Left lobe of liver (tissue), 2 donors: Measurements from ENCODE around the gene A2M. TPM values are rescaled to one million over a fixed set of nuclear protein-coding genes. Genes with fewer than 3 reads are reported as not detected.
A peak's percentile ranks its signal among the peaks of the same experiment; 100 is the strongest.
"Not testable (repeated sequence)": the region's sequence is repeated elsewhere in the genome, so short reads cannot be mapped to it uniquely, and the experiment has no call there.

Source experiments
- ATAC-seq: fragments of 200-7000 bp; cut with Tn5 transposase; one replicate; pipeline ENCODE4 v1.9.1; 2020; ENCODE audit warnings: mild to moderate bottlenecking, moderate library complexity
- DNase-seq: peaks from one replicate; pipeline ENCODE4 v3.0.0-alpha.2; 2020; ENCODE audit warnings: low spot score
- total RNA-seq: library from RNA; stranded (reverse); gene quantifications from one replicate; pipeline ENCODE4 v1.2.1, GENCODE V29; 2021
- donor health status: DM: no; HTN: no; CAD: no; lungs with moderate emphysema.
- donor health status: DM: no; HTN: yes; CAD: no.

Gene A2M
- 915 TPM for total RNA-seq

DNA sequence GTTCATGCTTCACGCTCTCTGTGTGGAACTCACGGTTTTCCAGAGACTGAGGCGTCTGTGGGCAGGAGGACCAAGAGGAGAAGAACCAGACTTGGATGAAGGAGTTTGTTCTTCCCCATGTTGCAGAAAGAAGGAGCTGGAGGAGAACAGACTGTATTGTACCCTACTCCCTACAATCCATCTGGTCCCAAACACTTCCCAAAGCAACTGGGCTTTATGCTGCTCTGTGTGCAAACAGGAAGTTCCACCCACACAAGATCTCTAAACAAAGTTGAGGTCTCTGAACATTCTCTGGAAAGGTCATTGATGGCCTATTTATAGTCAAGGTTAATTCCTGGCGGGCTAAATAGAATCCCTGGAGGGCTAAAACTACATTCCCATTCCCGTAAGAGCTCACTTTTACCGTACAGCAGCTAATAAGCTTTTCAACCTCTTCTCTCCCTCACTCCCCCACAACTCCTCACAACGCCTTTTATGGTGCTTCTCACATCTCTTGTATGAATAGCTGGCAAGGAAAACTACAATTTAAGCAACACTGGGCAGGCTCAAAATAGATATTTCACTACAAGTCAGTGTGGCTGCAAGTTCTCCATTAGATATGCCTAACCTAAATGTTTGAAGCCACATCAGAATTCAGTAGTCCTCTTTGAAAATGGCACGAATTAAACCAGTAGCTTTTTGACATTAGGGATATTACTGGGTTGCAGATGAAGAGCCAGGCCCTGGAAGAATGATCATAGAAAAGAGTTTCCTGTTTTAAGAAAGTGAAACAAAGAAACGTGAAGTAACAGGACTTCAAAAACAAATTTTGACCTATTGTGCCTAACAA lies at the start of gene A2M:
A2M (minus strand) TSS at position 189 of the 829 bp plus-strand sequence; CDS start at position 119, 70 bp downstream.
- peak; percentile 64 for DNase-seq
- ATAC-seq, result peak; percentile 78

DNA sequence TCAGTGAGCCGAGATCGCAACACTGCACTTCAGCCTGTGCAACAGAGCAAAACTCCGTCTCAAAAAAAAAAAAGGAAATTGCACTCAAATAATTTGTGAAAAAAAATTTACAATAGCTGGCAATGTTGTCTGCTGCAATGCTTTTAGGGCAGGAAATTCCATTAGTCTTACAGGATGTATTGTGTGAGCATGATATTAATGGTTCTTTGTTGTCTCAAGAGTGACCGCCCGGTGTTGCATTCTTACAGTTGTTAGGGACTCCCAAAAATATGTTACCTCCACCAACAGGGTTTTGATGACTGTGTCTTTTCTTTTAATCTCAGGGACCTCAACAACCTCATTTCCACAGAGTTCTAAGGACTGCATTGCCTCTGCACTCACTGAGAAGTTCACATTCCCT lies 47.7 kb upstream of the A2M start:
- peak; percentile 46 for ATAC-seq
- DNase-seq, result no peak

DNA sequence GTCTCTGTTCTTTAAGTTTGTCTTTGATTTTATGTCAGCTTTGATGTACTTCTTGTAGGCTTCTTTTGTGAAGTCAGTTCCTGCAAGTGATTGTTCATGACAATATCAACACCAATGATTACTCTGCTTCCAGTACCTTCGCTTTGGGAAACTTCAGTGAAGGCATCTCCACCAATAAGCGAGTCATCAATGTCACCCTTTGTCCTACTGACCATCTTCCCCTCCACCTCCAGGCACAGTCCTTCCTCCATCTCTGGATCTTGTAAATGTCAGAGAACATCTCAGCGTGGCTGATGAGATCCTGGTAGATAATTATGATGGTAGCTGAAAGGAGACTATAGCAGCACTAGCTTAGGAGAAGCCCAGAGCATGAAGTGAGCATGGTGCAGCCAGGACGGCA lies 40.4 kb upstream of the A2M start:
- ATAC-seq (no peak), DNase-seq (no peak)

DNA sequence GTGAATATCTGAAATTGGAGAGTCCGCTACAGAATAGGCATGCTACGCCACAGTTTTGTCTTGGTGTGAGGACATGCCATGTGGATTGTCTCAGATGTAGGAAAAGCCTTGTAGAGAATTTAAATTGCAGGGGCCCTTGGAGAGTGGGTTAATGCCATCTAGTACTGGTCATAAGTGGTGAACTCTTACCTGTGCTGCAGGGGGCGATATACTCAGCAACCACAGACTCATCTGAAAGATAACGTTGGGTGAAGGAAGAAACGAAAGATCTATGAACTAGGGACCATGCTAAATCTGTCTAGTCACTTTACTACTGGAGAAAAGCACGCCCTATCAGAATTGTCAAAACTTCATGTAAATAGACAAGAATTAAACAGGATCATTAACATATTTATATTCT lies 33.7 kb upstream of the A2M start:
- ATAC-seq (peak; percentile 14), DNase-seq (no peak)

DNA sequence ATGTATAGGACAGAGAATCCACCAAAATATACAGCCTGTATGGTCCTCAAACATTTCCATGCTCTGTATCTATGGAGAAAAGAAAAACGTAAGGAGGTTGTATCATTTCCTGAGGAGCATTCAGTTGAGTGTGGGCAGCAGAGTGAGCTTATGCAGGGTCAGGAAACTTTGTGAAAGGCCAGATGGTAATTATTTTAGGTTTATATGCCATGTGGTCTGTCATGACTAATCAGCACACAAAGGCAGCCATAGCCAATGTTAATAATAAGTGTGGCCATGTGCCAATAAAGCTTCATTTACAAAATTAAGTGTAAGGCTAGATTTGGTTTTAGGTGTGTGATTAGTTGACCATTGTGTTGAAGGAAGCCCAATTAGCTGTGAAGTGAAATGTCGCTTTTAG lies 33.2 kb upstream of the A2M start:
- DNase-seq (no peak), ATAC-seq (no peak)

DNA sequence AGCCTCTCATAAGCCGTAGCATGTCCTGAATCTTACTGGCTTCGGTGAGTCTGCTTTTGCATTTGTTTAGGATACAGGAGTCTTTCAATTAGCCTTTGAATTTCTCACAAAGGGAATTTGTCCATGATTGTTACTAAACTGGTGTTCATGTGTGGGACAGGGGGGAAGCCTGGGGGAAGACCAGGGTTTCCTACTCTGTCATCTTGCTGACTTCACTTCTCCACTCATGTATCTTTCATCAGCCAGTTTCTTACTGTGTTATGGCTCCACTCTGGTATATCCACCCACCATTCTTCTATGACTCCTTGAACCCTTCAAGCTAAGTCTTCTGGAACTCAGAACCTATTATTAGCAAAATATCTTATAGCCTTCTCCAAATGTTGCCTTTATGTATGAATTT lies 31.7 kb upstream of the A2M start:
- DNase-seq (no peak), ATAC-seq (no peak)

DNA sequence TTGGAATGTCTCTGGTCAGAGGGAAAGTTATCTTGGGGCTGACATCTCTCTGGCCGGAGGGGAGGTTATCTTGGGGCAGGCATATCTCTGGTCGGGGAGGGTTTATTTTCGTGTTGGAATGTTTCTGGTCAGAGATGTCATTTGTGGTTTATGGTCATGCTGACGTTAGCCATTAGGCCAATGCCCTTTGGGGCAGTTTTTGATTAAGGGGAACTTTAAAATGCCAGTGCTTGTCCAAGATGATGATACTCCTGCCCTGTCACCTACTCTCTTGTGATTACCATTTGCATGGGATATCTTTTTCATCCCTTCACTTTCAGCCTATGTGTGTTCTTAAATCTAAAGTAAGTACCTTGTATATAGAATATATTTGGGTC lies 29.0 kb upstream of the A2M start:
- DNase-seq, result no peak
- peak; percentile 23 for ATAC-seq

GRCh38 chr12:9143929-9144729 lies 28.4 kb upstream of the A2M start:
- DNase-seq, result peak; percentile 59
- ATAC-seq, result peak; percentile 88

- ATAC-seq, result no peak
- no peak for DNase-seq
These were observed 27.4 kb upstream of the A2M start for GRCh38 chr12:9143137-9143536.

DNA sequence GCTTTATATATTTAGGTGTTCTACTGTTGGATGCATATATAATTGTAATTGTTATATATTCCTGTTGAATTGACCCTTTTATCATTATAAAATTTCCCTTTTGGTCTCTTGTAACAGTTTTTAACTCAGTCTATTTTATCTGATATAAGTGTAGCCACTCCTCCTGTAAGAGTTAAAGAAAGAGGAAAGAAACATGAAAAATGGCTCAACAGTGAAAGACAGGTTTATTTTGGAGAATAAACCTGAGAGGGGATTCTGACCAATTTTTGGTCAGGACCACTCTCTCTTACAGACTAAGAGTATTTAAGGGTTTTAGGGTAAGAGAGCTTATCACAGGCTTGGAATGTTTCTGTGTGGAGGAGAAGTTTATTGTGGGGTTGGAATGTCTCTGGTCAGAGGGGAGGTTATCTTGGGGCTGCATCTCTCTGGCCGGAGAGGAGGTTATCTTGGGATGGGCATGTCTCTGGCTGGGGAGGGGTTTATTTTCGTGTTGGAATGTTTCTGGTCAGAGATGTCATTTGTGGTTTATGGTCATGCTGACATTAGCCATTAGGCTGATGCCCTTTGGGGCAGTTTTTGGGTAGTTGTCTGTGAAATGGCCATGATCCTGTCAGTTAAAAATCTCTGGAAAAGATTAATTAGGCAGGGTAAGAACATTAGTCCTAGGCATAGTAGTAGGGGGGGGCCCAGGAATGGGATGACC lies 24.0 kb upstream of the A2M start:
- ATAC-seq, DNase-seq: not testable (repeated sequence)

- DNase-seq (no peak), ATAC-seq (peak; percentile 4)
These were observed 20.2 kb upstream of the A2M start for GRCh38 chr12:9135903-9136310.

- peak; percentile 81 for ATAC-seq
- peak; percentile 63 for DNase-seq
These were observed 19.4 kb upstream of the A2M start for GRCh38 chr12:9134981-9135628.

DNA sequence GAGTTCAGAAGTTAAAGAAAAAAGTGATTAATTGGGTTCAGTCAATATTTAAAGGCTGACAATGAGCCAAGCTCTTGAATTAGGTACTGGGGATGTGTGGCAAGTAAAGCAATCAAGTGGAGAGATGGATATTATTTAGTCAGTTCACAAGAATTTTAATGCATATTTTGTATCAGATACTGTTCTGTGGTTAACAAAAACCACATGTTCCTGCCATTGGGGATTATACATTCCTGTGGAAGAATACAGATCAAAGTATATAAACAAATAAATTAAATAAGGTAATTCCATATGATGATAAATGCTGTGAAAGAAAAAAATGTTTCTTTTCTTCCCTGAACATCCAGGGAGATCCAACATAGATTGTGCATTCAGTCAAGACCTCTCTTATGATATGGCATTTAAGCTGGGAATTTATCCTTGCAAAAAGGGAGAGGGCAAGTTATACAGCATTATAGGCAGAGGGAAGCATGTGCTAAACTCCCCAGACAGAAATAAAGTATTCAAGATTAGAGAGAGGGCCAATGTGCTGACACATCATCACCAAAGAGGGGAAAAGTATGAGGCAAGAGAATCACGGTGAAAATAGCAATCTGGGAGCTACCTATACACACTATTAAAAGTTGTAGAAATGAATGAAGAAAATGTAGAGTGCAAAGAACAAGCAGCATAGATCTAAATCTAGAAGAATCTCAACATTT lies 17.6 kb upstream of the A2M start:
- ATAC-seq (no peak), DNase-seq (no peak)

- DNase-seq (no peak), ATAC-seq (peak; percentile 48)
These were observed 16.4 kb upstream of the A2M start for GRCh38 chr12:9132008-9132535.

DNA sequence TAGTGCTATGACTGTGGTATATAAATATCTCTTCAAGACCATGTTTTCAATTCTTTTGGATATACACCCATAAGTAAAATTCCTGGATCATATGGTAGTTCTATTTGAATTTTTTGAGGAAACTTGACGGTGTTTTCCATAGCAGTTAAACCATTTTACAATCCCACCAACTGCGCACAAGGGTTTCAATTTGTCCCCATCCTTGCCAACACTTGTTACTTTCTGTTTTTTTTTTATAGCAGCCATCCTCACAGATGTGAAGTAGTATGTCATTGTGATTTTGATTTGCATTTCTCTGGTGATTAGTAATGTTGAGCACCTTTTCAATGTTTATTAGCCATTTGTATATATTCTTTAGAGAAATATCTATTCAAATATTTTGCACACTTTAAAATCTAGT lies 14.5 kb upstream of the A2M start:
- ATAC-seq (no peak), DNase-seq (no peak)

DNA sequence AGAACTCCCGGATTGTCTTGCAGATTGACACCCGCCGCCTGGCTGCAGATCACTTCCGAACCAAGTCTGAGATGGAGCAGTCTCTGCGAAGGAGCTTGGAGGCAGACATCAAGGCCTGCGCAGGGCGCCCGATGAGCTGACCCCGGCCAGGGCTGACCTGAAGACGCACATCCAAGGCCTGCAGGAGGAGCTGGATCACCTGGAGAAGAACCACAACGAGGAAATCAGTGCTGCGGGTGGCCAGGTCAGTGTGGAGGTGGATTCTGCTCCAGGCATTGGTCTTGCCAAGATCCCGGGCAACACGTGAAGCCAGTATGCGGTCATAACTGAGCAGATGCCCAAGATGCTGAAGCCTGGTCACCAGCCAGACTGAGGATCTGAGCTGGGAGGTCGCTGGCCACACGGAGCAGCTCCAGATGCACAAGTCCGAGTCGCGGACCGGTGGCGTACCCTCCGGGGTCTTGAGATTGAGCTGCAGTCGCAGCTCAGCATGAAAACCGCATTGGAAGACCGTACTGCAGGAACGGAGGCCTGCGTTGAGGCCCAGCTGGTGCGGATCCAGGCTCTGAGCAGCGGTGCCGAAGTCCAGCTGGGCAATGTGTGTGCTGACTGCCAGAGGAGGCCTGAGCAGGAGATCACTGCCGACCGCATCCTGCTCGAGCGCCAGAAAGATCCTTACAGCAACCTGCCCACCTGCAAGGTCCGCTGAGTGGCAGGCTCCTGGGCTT lies 12.4 kb upstream of the A2M start:
- peak; percentile 59 for ATAC-seq

GRCh38 chr12:9127484-9127883 lies 11.8 kb upstream of the A2M start:
- peak; percentile 81 for DNase-seq
- peak; percentile 49 for ATAC-seq

More for the DNA sequence above, 12.4 kb upstream of the A2M start:
- DNase-seq, result peak; percentile 87

GRCh38 chr12:9124383-9125031 lies 8.8 kb upstream of the A2M start:
- peak; percentile 69 for ATAC-seq
- peak; percentile 86 for DNase-seq
